ENCODE results near the gene NAPA. TPM values are rescaled to one million over a fixed set of nuclear protein-coding genes. Genes with fewer than 3 reads are reported as not detected.
A peak's percentile ranks its signal among the peaks of the same experiment; 100 is the strongest.

Gene NAPA
- total RNA-seq, 1 experiment from 2014 or later: 153 TPM

GRCh38 chr19:47503130-47503825 is 11.6 kb downstream of the NAPA start:
- DNase-seq (ENCODE audit: low read depth): no peak

GRCh38 chr19:47499863-47500830 is 14.7 kb downstream of the NAPA start:
- DNase-seq (ENCODE audit: low read depth): no peak

- no peak for DNase-seq (ENCODE audit: low read depth)
Observed at GRCh38 chr19:47499371-47499770, 15.5 kb downstream of the NAPA start.

- no peak for DNase-seq (ENCODE audit: low read depth)
Observed at GRCh38 chr19:47498561-47498960, 16.3 kb downstream of the NAPA start.

GRCh38 chr19:47497821-47498520 is 16.9 kb downstream of the NAPA start:
- no peak for DNase-seq (ENCODE audit: low read depth)

- no peak for DNase-seq (ENCODE audit: low read depth)
Observed at GRCh38 chr19:47497050-47497766, 17.7 kb downstream of the NAPA start.

GRCh38 chr19:47495478-47496372 is 19.1 kb downstream of the NAPA start:
- DNase-seq (ENCODE audit: low read depth): no peak

GRCh38 chr19:47494729-47495128 is 20.1 kb downstream of the NAPA start:
- DNase-seq (ENCODE audit: low read depth): peak; percentile 43

GRCh38 chr19:47494211-47494547 is 20.7 kb downstream of the NAPA start:
- no peak for DNase-seq (ENCODE audit: low read depth)

GRCh38 chr19:47493378-47494210 is 21.3 kb downstream of the NAPA start:
- no peak for DNase-seq (ENCODE audit: low read depth)

- no peak for DNase-seq (ENCODE audit: low read depth)
Observed at GRCh38 chr19:47492571-47493377, 22.1 kb downstream of the NAPA start.

GRCh38 chr19:47492137-47492533 is 22.7 kb downstream of the NAPA start:
- DNase-seq (ENCODE audit: low read depth): no peak

- DNase-seq (ENCODE audit: low read depth): no peak
Observed at GRCh38 chr19:47491358-47492136, 23.3 kb downstream of the NAPA start.

GRCh38 chr19:47490847-47491246 is 24.0 kb downstream of the NAPA start:
- DNase-seq (ENCODE audit: low read depth): no peak

GRCh38 chr19:47490031-47490430 is 24.8 kb downstream of the NAPA start:
- DNase-seq (ENCODE audit: low read depth): no peak

GRCh38 chr19:47489072-47489914 is 25.6 kb downstream of the NAPA start:
- no peak for DNase-seq (ENCODE audit: low read depth)
